ENCODE data around the gene VSIG8. TPM values are rescaled to one million over a fixed set of nuclear protein-coding genes. Genes with fewer than 3 reads are reported as not detected.

Gene VSIG8
- total RNA-seq, 1 experiment from 2014 or later, result not detected

GRCh38 chr1:159831412-159832141 is 30.9 kb downstream of the VSIG8 start:
- TF ChIP-seq TEAD1 (CRISPR knock-in tag; IDR thresholded peaks at IDR 0.05), result no peak
- TF ChIP-seq, protein P1, sequence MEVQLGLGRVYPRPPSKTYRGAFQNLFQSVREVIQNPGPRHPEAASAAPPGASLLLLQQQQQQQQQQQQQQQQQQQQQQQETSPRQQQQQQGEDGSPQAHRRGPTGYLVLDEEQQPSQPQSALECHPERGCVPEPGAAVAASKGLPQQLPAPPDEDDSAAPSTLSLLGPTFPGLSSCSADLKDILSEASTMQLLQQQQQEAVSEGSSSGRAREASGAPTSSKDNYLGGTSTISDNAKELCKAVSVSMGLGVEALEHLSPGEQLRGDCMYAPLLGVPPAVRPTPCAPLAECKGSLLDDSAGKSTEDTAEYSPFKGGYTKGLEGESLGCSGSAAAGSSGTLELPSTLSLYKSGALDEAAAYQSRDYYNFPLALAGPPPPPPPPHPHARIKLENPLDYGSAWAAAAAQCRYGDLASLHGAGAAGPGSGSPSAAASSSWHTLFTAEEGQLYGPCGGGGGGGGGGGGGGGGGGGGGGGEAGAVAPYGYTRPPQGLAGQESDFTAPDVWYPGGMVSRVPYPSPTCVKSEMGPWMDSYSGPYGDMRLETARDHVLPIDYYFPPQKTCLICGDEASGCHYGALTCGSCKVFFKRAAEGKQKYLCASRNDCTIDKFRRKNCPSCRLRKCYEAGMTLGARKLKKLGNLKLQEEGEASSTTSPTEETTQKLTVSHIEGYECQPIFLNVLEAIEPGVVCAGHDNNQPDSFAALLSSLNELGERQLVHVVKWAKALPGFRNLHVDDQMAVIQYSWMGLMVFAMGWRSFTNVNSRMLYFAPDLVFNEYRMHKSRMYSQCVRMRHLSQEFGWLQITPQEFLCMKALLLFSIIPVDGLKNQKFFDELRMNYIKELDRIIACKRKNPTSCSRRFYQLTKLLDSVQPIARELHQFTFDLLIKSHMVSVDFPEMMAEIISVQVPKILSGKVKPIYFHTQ (CRISPR knock-in tag; IDR thresholded peaks at IDR 0.05), result no peak
- TF ChIP-seq, protein P2, sequence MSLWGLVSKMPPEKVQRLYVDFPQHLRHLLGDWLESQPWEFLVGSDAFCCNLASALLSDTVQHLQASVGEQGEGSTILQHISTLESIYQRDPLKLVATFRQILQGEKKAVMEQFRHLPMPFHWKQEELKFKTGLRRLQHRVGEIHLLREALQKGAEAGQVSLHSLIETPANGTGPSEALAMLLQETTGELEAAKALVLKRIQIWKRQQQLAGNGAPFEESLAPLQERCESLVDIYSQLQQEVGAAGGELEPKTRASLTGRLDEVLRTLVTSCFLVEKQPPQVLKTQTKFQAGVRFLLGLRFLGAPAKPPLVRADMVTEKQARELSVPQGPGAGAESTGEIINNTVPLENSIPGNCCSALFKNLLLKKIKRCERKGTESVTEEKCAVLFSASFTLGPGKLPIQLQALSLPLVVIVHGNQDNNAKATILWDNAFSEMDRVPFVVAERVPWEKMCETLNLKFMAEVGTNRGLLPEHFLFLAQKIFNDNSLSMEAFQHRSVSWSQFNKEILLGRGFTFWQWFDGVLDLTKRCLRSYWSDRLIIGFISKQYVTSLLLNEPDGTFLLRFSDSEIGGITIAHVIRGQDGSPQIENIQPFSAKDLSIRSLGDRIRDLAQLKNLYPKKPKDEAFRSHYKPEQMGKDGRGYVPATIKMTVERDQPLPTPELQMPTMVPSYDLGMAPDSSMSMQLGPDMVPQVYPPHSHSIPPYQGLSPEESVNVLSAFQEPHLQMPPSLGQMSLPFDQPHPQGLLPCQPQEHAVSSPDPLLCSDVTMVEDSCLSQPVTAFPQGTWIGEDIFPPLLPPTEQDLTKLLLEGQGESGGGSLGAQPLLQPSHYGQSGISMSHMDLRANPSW (CRISPR knock-in tag; conservative IDR thresholded peaks at IDR 0.05; ENCODE audit: low read depth), result no peak
- TF ChIP-seq, protein P3, sequence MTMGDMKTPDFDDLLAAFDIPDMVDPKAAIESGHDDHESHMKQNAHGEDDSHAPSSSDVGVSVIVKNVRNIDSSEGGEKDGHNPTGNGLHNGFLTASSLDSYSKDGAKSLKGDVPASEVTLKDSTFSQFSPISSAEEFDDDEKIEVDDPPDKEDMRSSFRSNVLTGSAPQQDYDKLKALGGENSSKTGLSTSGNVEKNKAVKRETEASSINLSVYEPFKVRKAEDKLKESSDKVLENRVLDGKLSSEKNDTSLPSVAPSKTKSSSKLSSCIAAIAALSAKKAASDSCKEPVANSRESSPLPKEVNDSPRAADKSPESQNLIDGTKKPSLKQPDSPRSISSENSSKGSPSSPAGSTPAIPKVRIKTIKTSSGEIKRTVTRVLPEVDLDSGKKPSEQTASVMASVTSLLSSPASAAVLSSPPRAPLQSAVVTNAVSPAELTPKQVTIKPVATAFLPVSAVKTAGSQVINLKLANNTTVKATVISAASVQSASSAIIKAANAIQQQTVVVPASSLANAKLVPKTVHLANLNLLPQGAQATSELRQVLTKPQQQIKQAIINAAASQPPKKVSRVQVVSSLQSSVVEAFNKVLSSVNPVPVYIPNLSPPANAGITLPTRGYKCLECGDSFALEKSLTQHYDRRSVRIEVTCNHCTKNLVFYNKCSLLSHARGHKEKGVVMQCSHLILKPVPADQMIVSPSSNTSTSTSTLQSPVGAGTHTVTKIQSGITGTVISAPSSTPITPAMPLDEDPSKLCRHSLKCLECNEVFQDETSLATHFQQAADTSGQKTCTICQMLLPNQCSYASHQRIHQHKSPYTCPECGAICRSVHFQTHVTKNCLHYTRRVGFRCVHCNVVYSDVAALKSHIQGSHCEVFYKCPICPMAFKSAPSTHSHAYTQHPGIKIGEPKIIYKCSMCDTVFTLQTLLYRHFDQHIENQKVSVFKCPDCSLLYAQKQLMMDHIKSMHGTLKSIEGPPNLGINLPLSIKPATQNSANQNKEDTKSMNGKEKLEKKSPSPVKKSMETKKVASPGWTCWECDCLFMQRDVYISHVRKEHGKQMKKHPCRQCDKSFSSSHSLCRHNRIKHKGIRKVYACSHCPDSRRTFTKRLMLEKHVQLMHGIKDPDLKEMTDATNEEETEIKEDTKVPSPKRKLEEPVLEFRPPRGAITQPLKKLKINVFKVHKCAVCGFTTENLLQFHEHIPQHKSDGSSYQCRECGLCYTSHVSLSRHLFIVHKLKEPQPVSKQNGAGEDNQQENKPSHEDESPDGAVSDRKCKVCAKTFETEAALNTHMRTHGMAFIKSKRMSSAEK (CRISPR knock-in tag; IDR thresholded peaks at IDR 0.05; ENCODE audit: borderline replicate concordance), result no peak
- no peak for TF ChIP-seq FOXP4 (CRISPR knock-in tag; IDR thresholded peaks at IDR 0.05)
- no peak for TF ChIP-seq TCF7 (CRISPR knock-in tag; IDR thresholded peaks at IDR 0.05; ENCODE audit: low read depth)
- no peak for TF ChIP-seq JUN (CRISPR knock-in tag; IDR thresholded peaks at IDR 0.05)
- TF ChIP-seq MYBL2 (CRISPR knock-in tag; IDR thresholded peaks at IDR 0.05), result no peak
- TF ChIP-seq ERG (CRISPR knock-in tag; IDR thresholded peaks at IDR 0.05), result no peak
- TF ChIP-seq E2F4 (CRISPR knock-in tag; IDR thresholded peaks at IDR 0.05; ENCODE audit: borderline replicate concordance, low read depth), result no peak
- no peak for TF ChIP-seq PRRX2 (CRISPR knock-in tag; IDR thresholded peaks at IDR 0.05)
- ChIA-PET CTCF (interaction anchor here (0.8 to 6.0 kb wide), 9 partner anchors 10 to 175 kb away, joined by 3 to 41 read pairs (median 5); partner anchors contain the start of gene DUSP23), POLR2A (no interaction called here)
- no peak overlapping the region for H3K4me3 Mint-ChIP-seq
- no peaks in the 10 kb centered on the region for H3K36me3 Mint-ChIP-seq
- ATAC-seq (peak; percentile 20; the same call in 1 of the 2 replicates), DNase-seq (ENCODE audit: low spot score) (no peak)
- no peaks in the 10 kb centered on the region for H3K9me3 Mint-ChIP-seq
- H3K27ac Mint-ChIP-seq, result no peak overlapping the region
- peaks cover 18% of the 10 kb centered on the region for H3K27me3 Mint-ChIP-seq (ENCODE audit: low read depth)
- H3K4me1 Mint-ChIP-seq, result peaks cover 8% of the 10 kb centered on the region
